ENCODE measurements around the gene TRMT2A. TPM values are rescaled to one million over a fixed set of nuclear protein-coding genes. Genes with fewer than 3 reads are reported as not detected.

Gene TRMT2A
- total RNA-seq, 4 donors from 2014 or later, result 33.0 to 62.9 (median 46.7) TPM

- TF ChIP-seq CTCF (IDR thresholded peaks at IDR 0.05; ENCODE audit: low read depth), result no peak
These were observed 53.5 kb downstream of the TRMT2A start for GRCh38 chr22:20063271-20064139.

- TF ChIP-seq CTCF (IDR thresholded peaks at IDR 0.05; ENCODE audit: low read depth), result no peak
These were observed 54.3 kb downstream of the TRMT2A start for GRCh38 chr22:20062766-20063083.

GRCh38 chr22:20062043-20062765, 54.8 kb downstream of the TRMT2A start:
- no peak for TF ChIP-seq CTCF (IDR thresholded peaks at IDR 0.05; ENCODE audit: low read depth)

Small RNA genes lying within 50 kb of the gene (small RNA-seq; reads per million reads assigned to genes)
- not detected for gene MIR6816
- gene RF00017, result not detected
- gene RF00599, result not detected

Other genes with a start within 250 kb of the TRMT2A start
- gene COMT, start 175.5 kb downstream of the TRMT2A start, total RNA-seq, result 100 to 1,000 TPM in 3 of 4 donors, 10 to 100 TPM in 1; 80.1 to 228 (median 190) TPM
- gene TXNRD2, start 175.4 kb downstream of the TRMT2A start, total RNA-seq, result 10 to 100 TPM; 11.1 to 28.4 (median 15.8) TPM
- 10 to 100 TPM in 2 of 4 donors, 1 to 10 TPM in 2; 1.5 to 15.3 (median 7.5) TPM for gene ARVCF, start 100.4 kb downstream of the TRMT2A start, total RNA-seq
- gene TANGO2, start 96.1 kb downstream of the TRMT2A start, total RNA-seq, result 10 to 100 TPM; 24.3 to 46.7 (median 37.5) TPM
- gene DGCR8, start 37.0 kb downstream of the TRMT2A start, total RNA-seq, result 10 to 100 TPM in 3 of 4 donors, 1 to 10 TPM in 1; 9.8 to 27.9 (median 14.7) TPM
- 100 to 1,000 TPM in 2 of 4 donors, 10 to 100 TPM in 2; 75.1 to 156 (median 116) TPM for gene RANBP1, start 1.1 kb downstream of the TRMT2A start, total RNA-seq
- 10 to 100 TPM in 2 of 4 donors, 1 to 10 TPM in 2; 7.0 to 32.2 (median 11.0) TPM for gene ZDHHC8, start 14.6 kb upstream of the TRMT2A start, total RNA-seq
- gene CCDC188, start 33.8 kb upstream of the TRMT2A start, total RNA-seq, result 1 to 10 TPM in 2 of 4 donors, not detected in 2; 1.3 to 3.0 TPM
- gene RTN4R, start 151.1 kb upstream of the TRMT2A start, total RNA-seq, result under 1 TPM in 2 of 4 donors, not detected in 2; 0.68 to 0.82 TPM
- 10 to 100 TPM; 18.8 to 61.2 (median 54.0) TPM for gene DGCR6L, start 202.8 kb upstream of the TRMT2A start, total RNA-seq